ENCODE data around the gene GPS2.

GPS2 gene

GRCh38 chr17:7293159-7293558, 22.0 kb downstream of the GPS2 start:
- DNase-seq (ENCODE audit: low read depth), result no peak

- no peak for DNase-seq (ENCODE audit: low read depth)
Measured at GRCh38 chr17:7292729-7293128, 22.4 kb downstream of the GPS2 start.

GRCh38 chr17:7292194-7292593, 23.0 kb downstream of the GPS2 start:
- DNase-seq (ENCODE audit: low read depth), result no peak

GRCh38 chr17:7290685-7291084, 24.5 kb downstream of the GPS2 start:
- DNase-seq (ENCODE audit: low read depth), result no peak

GRCh38 chr17:7290166-7290565, 25.0 kb downstream of the GPS2 start:
- DNase-seq (ENCODE audit: low read depth), result no peak

GRCh38 chr17:7289256-7290032, 25.7 kb downstream of the GPS2 start:
- DNase-seq (ENCODE audit: low read depth), result no peak

- DNase-seq (ENCODE audit: low read depth), result no peak
Measured at GRCh38 chr17:7285679-7286078, 29.5 kb downstream of the GPS2 start.

- no peak for DNase-seq (ENCODE audit: low read depth)
Measured at GRCh38 chr17:7284911-7285310, 30.2 kb downstream of the GPS2 start.

GRCh38 chr17:7283471-7284216, 31.5 kb downstream of the GPS2 start:
- no peak for DNase-seq (ENCODE audit: low read depth)

GRCh38 chr17:7282752-7283321, 32.3 kb downstream of the GPS2 start:
- DNase-seq (ENCODE audit: low read depth), result no peak

- no peak for DNase-seq (ENCODE audit: low read depth)
Measured at GRCh38 chr17:7281953-7282751, 33.0 kb downstream of the GPS2 start.

- peak; percentile 88 for DNase-seq (ENCODE audit: low read depth)
Measured at GRCh38 chr17:7281074-7281952, 33.8 kb downstream of the GPS2 start, which contains the start of gene SLC2A4. TSS of gene SLC2A4 (plus strand) at chr17:7281718. CDS start at chr17:7281935, 217 bp downstream.

- DNase-seq (ENCODE audit: low read depth), result peak; percentile 57
Measured at GRCh38 chr17:7280519-7281073, 34.6 kb downstream of the GPS2 start.

GRCh38 chr17:7279448-7279847, 35.7 kb downstream of the GPS2 start:
- DNase-seq (ENCODE audit: low read depth), result no peak

- no peak for DNase-seq (ENCODE audit: low read depth)
Measured at GRCh38 chr17:7266784-7267183, 48.4 kb downstream of the GPS2 start.

- DNase-seq (ENCODE audit: low read depth), result no peak
Measured at GRCh38 chr17:7263801-7264078, 51.4 kb downstream of the GPS2 start.

- DNase-seq (ENCODE audit: low read depth), result no peak
Measured at GRCh38 chr17:7262935-7263800, 52.0 kb downstream of the GPS2 start.
